ENCODE data around the gene CNOT3.
A peak's percentile ranks its signal among the peaks of the same experiment; 100 is the strongest.

CNOT3 gene

GRCh38 chr19:54109651-54110050 lies 27.9 kb upstream of the CNOT3 start:
- Histone ChIP-seq H3F3A (ENCODE audit: insufficient read depth, low read length) (no peaks in the 10 kb centered on the region), H3K79me2 (ENCODE audit: low read length) (peaks cover 15% of the 10 kb centered on the region), H3K4me1 (ENCODE audit: low read length) (no peaks in the 10 kb centered on the region), H3K9me2 (replicated peaks; ENCODE audit: insufficient read depth, low read length) (no peaks in the 10 kb centered on the region), H4K20me1 (ENCODE audit: insufficient read depth, low read length) (no peaks in the 10 kb centered on the region), H3K4me2 (ENCODE audit: low read depth, low read length) (no peak overlapping the region), H3K9ac (ENCODE audit: low read length) (no peak overlapping the region), H2AFZ (ENCODE audit: low read length) (no peak overlapping the region), H3K27ac (ENCODE audit: low read length) (no peak overlapping the region), H3K4me3 (ENCODE audit: low read length) (no peak overlapping the region), H3K27me3 (replicated peaks; ENCODE audit: insufficient read depth, low read length) (no peaks in the 10 kb centered on the region), H3K36me3 (replicated peaks; ENCODE audit: insufficient read depth, low read length) (no peaks in the 10 kb centered on the region), H3K9me3 (replicated peaks; ENCODE audit: insufficient read depth, low read length) (no peaks in the 10 kb centered on the region)
- TF ChIP-seq EZH2 (optimal IDR thresholded peaks at IDR 0.05; ENCODE audit: low read depth, low read length) (no peak), CTCF (IDR thresholded peaks at IDR 0.05; ENCODE audit: low read length) (no peak), EZH2phosphoT487 (IDR thresholded peaks at IDR 0.05; ENCODE audit: low read length) (no peak)
- no peak for DNase-seq

GRCh38 chr19:54114340-54115108 lies 23.0 kb upstream of the CNOT3 start:
- Histone ChIP-seq H3K9me3 (replicated peaks; ENCODE audit: insufficient read depth, low read length) (no peaks in the 10 kb centered on the region), H3K4me2 (ENCODE audit: low read depth, low read length) (peak overlapping the region; percentile 92), H3K4me3 (ENCODE audit: low read length) (peak overlapping the region; percentile 85), H3K4me1 (ENCODE audit: low read length) (peaks cover 4% of the 10 kb centered on the region; the same call in 1 of the 2 replicates), H3K36me3 (replicated peaks; ENCODE audit: insufficient read depth, low read length) (no peaks in the 10 kb centered on the region), H3K79me2 (ENCODE audit: low read length) (peaks cover 26% of the 10 kb centered on the region), H4K20me1 (ENCODE audit: insufficient read depth, low read length) (no peaks in the 10 kb centered on the region), H3K27ac (ENCODE audit: low read length) (no peak overlapping the region), H3F3A (ENCODE audit: insufficient read depth, low read length) (no peaks in the 10 kb centered on the region), H3K27me3 (replicated peaks; ENCODE audit: insufficient read depth, low read length) (no peaks in the 10 kb centered on the region), H3K9ac (ENCODE audit: low read length) (peak overlapping the region; percentile 82; the same call in 1 of the 2 replicates), H3K9me2 (replicated peaks; ENCODE audit: insufficient read depth, low read length) (no peaks in the 10 kb centered on the region), H2AFZ (ENCODE audit: low read length) (peak overlapping the region; percentile 80)
- TF ChIP-seq CTCF (IDR thresholded peaks at IDR 0.05; ENCODE audit: low read length) (no peak), EZH2phosphoT487 (IDR thresholded peaks at IDR 0.05; ENCODE audit: low read length) (no peak), EZH2 (optimal IDR thresholded peaks at IDR 0.05; ENCODE audit: low read depth, low read length) (no peak)
- DNase-seq, result no peak

- DNase-seq, result peak; percentile 98
- Histone ChIP-seq H3K9ac (ENCODE audit: low read length) (peak within 1 kb of the TSS; percentile 82), H3K27ac (ENCODE audit: low read length) (peak within 1 kb of the TSS; percentile 64), H3K36me3 (replicated peaks; ENCODE audit: insufficient read depth, low read length) (no peaks in the 10 kb centered on the region), H3K27me3 (replicated peaks; ENCODE audit: insufficient read depth, low read length) (no peaks in the 10 kb centered on the region), H3K9me3 (replicated peaks; ENCODE audit: insufficient read depth, low read length) (no peaks in the 10 kb centered on the region), H3K4me2 (ENCODE audit: low read depth, low read length) (peak within 1 kb of the TSS; percentile 92), H3K4me1 (ENCODE audit: low read length) (peaks cover 4% of the 10 kb centered on the region; the same call in 1 of the 2 replicates), H3F3A (ENCODE audit: insufficient read depth, low read length) (no peaks in the 10 kb centered on the region), H3K9me2 (replicated peaks; ENCODE audit: insufficient read depth, low read length) (no peaks in the 10 kb centered on the region), H4K20me1 (ENCODE audit: insufficient read depth, low read length) (no peaks in the 10 kb centered on the region), H3K4me3 (ENCODE audit: low read length) (peak within 1 kb of the TSS; percentile 85), H2AFZ (ENCODE audit: low read length) (peak within 1 kb of the TSS; percentile 80), H3K79me2 (ENCODE audit: low read length) (peaks cover 26% of the 10 kb centered on the region)
- no peak for TF ChIP-seq EZH2 (optimal IDR thresholded peaks at IDR 0.05; ENCODE audit: low read depth, low read length)
- TF ChIP-seq CTCF (IDR thresholded peaks at IDR 0.05; ENCODE audit: low read length), result no peak
- no peak for TF ChIP-seq EZH2phosphoT487 (IDR thresholded peaks at IDR 0.05; ENCODE audit: low read length)
These were observed 22.2 kb upstream of the CNOT3 start, which contains the start of the genes PRPF31 and TFPT for GRCh38 chr19:54115109-54116063. Gene PRPF31, plus strand, starts transcription at chr19:54115754. Its CDS starts 2,525 bp downstream, at chr19:54118279. Gene TFPT, minus strand, starts transcription at chr19:54115657. Its CDS starts 388 bp downstream, at chr19:54115269.
